Neural progenitor cell (in vitro differentiated cells): ENCODE data around the gene CRBN.
A peak's percentile ranks its signal among the peaks of the same experiment; 100 is the strongest.

Experiments
- CTCF ChIP-seq: fragments of 200-600 bp; sonication (generic); IDR thresholded peaks from 2 replicates; pipeline ENCODE4 v1.5.1; 2017; ENCODE audit warnings: antibody characterized with exemption, mild to moderate bottlenecking
- EZH2phosphoT487 ChIP-seq: fragments of 200-600 bp; sonication (generic); IDR thresholded peaks from 2 replicates; pipeline ENCODE4 v1.6.1; 2017; ENCODE audit warnings: antibody characterized with exemption

DNA sequence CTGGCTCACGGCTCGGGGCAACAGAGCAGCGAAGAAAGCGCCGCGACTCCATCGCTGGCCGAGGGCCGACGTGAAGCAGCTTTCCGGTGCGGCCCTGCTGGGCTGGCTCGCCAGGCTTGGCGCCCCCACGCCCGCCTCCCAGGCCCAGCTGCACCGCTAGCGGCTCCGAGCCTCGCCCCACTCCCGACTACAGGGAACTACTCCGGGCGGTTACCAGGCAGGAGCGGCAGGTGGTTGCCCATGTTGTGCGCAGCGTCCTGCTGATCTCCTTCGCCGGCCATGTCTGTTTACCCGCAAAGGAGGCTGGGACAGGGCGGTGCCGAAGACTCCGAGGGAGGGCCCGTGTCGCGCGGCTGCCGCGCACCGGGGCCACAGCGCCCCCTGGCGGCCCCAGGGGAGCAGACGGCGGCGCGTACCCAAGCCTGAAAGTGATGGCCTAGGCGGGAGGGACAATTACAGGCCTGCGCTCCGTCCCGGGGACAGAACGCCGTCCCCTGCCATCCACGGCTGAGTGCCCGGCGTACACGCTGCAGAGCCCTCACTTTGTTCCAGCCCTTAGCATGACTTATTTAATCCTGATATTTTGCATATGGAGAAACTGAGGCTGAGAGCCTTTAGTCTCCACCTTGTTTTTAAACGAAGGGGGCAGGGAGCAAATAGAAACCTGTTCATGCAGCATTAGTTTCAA is at the start of gene CRBN:
- TF ChIP-seq CTCF = peak; percentile 91
- no peak for TF ChIP-seq EZH2phosphoT487
